Measurements from ENCODE around the gene TFCP2L1. TPM values are rescaled to one million over a fixed set of nuclear protein-coding genes. Genes with fewer than 3 reads are reported as not detected.

TFCP2L1 gene
- total and polyA plus RNA-seq, 2 of the 4 experiments (the other 2 are of a cell fraction): not detected

DNA sequence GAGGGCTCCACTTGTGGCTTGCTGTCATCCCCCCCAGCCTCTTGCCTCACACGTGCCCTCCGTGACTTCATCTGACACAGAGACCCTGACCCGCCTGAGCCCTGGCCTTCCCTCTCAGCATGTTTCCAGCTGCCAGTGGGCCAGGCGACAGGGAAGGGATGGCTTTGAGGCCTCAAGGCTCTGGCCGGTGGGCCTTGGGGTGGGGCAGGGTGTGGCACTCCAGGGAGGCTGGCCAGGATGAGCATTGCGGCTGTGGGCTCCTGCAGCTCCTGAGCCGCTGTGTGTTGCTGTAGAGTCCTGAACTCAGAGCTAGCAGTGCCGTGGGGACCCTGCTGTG is 85.0 kb downstream of the TFCP2L1 start:
- Histone ChIP-seq H3K36me3 (ENCODE audit: control insufficient read depth, insufficient read depth, low read length) (no peaks in the 10 kb centered on the region), H3K4ac (ENCODE audit: low read depth, low read length) (no peak overlapping the region), H2AK9ac (replicated peaks; ENCODE audit: low read depth, low read length, poor library complexity) (no peak overlapping the region), H3K14ac (replicated peaks; ENCODE audit: low read depth, low read length) (no peak overlapping the region), H3K27me3 (ENCODE audit: control insufficient read depth, insufficient read depth, low read length) (peaks cover 20% of the 10 kb centered on the region; the same call in 1 of the 2 replicates), H3K4me3 (ENCODE audit: insufficient read depth, low read depth, low read length) (no peak overlapping the region), H2AFZ (replicated peaks; ENCODE audit: low read length, poor library complexity) (no peak overlapping the region), H4K91ac (ENCODE audit: insufficient read depth, low read depth, low read length) (no peak overlapping the region), H3K27ac (ENCODE audit: insufficient read depth, low read length) (no peak overlapping the region), H3K18ac (ENCODE audit: low read depth, low read length) (no peak overlapping the region), H3K9me3 (ENCODE audit: control insufficient read depth, insufficient read depth, low read length) (no peaks in the 10 kb centered on the region), H3K9ac (ENCODE audit: low read depth, low read length) (no peak overlapping the region), H4K5ac (ENCODE audit: low read depth, low read length) (no peak overlapping the region), H3K79me1 (ENCODE audit: low read depth in 1 of 2, low read length in 2 of 2) (no peaks in the 10 kb centered on the region), H3K23ac (ENCODE audit: low read depth, low read length) (no peak overlapping the region), H2BK15ac (ENCODE audit: low read depth, low read length) (no peak overlapping the region), H2BK120ac (ENCODE audit: low read depth, low read length) (no peak overlapping the region), H3K4me1 (ENCODE audit: control insufficient read depth, insufficient read depth, low read length) (no peaks in the 10 kb centered on the region), H3K56ac (ENCODE audit: extremely low read depth, insufficient read depth, low read length) (no peak overlapping the region), H4K20me1 (ENCODE audit: insufficient read depth, low read length) (no peaks in the 10 kb centered on the region; the same call in 1 of the 2 replicates), H2BK5ac (ENCODE audit: low read depth, low read length, poor library complexity, severe bottlenecking) (no peak overlapping the region), H3K9me1 (ENCODE audit: insufficient read depth, low read length) (no peaks in the 10 kb centered on the region), H2BK20ac (ENCODE audit: low read depth, low read length) (no peak overlapping the region), H4K8ac (ENCODE audit: low read depth in 2 of 2, low read length in 2 of 2) (no peak overlapping the region), H2AK5ac (ENCODE audit: low read depth, low read length) (no peak overlapping the region), H3K4me2 (ENCODE audit: low read depth, low read length) (no peak overlapping the region)
- 86% methylated on average over 4 of the region's 8 CpGs; no CpG with 5 or more reads in 1 of the 2 experiments for WGBS, 2 experiments (ENCODE audit: extremely low coverage in 2 of 2, insufficient read length in 1 of 2)
- ChIA-PET CTCF (no interaction called here), POLR2A (ENCODE audit: unreplicated experiment) (no interaction called here)
- DNase-seq (no peak), ATAC-seq (ENCODE audit: low read depth) (no peak)
- intact Hi-C loops (cut with micrococcal nuclease) (no loop called here), in situ Hi-C loops (cut with MboI; ENCODE audit: low sequenced_read_pairs) (no loop called here), dilution Hi-C loops (cut with HindIII; ENCODE audit: low sequenced_read_pairs, unreplicated experiment) (no loop called here)
- BruUV-seq (replicated peaks): no TSS peak
- TF ChIP-seq RAD21 (IDR thresholded peaks at IDR 0.05; ENCODE audit: low read length): no peak
- no peak for TF ChIP-seq CHD1 (IDR thresholded peaks at IDR 0.05; ENCODE audit: low read depth, low read length)
- no peak for TF ChIP-seq MXI1 (IDR thresholded peaks at IDR 0.05; ENCODE audit: borderline replicate concordance, low read depth, low read length)
- TF ChIP-seq RCOR1 (IDR thresholded peaks at IDR 0.05; ENCODE audit: insufficient replicate concordance, low read length): no peak
- no peak for TF ChIP-seq CEBPB (IDR thresholded peaks at IDR 0.05; ENCODE audit: low read depth, low read length)
- TF ChIP-seq MAFK (IDR thresholded peaks at IDR 0.05; ENCODE audit: low read depth, low read length): no peak
- TF ChIP-seq NFE2L2 (IDR thresholded peaks at IDR 0.05; ENCODE audit: low read depth, low read length): no peak
- no peak for TF ChIP-seq SMC3 (IDR thresholded peaks at IDR 0.05; ENCODE audit: low read depth, low read length)
- TF ChIP-seq, protein P1, sequence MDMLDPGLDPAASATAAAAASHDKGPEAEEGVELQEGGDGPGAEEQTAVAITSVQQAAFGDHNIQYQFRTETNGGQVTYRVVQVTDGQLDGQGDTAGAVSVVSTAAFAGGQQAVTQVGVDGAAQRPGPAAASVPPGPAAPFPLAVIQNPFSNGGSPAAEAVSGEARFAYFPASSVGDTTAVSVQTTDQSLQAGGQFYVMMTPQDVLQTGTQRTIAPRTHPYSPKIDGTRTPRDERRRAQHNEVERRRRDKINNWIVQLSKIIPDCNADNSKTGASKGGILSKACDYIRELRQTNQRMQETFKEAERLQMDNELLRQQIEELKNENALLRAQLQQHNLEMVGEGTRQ (IDR thresholded peaks at IDR 0.05; ENCODE audit: low read depth, low read length): no peak
- no peak for TF ChIP-seq BHLHE40 (IDR thresholded peaks at IDR 0.05; ENCODE audit: low read depth, low read length)
- no peak for TF ChIP-seq POLR2A (IDR thresholded peaks at IDR 0.05; ENCODE audit: low read depth, low read length)
- TF ChIP-seq, protein P2, sequence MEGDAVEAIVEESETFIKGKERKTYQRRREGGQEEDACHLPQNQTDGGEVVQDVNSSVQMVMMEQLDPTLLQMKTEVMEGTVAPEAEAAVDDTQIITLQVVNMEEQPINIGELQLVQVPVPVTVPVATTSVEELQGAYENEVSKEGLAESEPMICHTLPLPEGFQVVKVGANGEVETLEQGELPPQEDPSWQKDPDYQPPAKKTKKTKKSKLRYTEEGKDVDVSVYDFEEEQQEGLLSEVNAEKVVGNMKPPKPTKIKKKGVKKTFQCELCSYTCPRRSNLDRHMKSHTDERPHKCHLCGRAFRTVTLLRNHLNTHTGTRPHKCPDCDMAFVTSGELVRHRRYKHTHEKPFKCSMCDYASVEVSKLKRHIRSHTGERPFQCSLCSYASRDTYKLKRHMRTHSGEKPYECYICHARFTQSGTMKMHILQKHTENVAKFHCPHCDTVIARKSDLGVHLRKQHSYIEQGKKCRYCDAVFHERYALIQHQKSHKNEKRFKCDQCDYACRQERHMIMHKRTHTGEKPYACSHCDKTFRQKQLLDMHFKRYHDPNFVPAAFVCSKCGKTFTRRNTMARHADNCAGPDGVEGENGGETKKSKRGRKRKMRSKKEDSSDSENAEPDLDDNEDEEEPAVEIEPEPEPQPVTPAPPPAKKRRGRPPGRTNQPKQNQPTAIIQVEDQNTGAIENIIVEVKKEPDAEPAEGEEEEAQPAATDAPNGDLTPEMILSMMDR (conservative IDR thresholded peaks at IDR 0.05; ENCODE audit: low read depth, low read length): no peak
- no peak for TF ChIP-seq RFX5 (IDR thresholded peaks at IDR 0.05; ENCODE audit: low read depth, low read length)
- TF ChIP-seq, protein P3, sequence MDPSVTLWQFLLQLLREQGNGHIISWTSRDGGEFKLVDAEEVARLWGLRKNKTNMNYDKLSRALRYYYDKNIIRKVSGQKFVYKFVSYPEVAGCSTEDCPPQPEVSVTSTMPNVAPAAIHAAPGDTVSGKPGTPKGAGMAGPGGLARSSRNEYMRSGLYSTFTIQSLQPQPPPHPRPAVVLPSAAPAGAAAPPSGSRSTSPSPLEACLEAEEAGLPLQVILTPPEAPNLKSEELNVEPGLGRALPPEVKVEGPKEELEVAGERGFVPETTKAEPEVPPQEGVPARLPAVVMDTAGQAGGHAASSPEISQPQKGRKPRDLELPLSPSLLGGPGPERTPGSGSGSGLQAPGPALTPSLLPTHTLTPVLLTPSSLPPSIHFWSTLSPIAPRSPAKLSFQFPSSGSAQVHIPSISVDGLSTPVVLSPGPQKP (IDR thresholded peaks at IDR 0.05; ENCODE audit: borderline replicate concordance, low read depth, low read length): no peak
- no peak for TF ChIP-seq MAZ (IDR thresholded peaks at IDR 0.05; ENCODE audit: borderline replicate concordance, low read depth, low read length)
- TF ChIP-seq FOS (IDR thresholded peaks at IDR 0.05; ENCODE audit: low read depth, low read length): no peak
